K562 (cell line): ENCODE results near the gene PRRT1. TPM values are rescaled to one million over a fixed set of nuclear protein-coding genes. Genes with fewer than 3 reads are reported as not detected.

Source experiments
- BRCA1 ChIP-seq, 2 experiments: fragments of 450-650 bp in 1 of 2; sonication (generic) in 1 of 2; formaldehyde crosslinking in 1 of 2; IDR thresholded peaks; 2 replicates each; pipeline versions ENCODE4 v1.5.0 to v1.6.1; 2017 to 2020; ENCODE audit warnings: mild to moderate bottlenecking in 1 of 2, missing genetic modification reagents in 1 of 2
- BRF1 ChIP-seq: IDR thresholded peaks from 3 replicates; pipeline ENCODE4 v1.6.1; 2011; ENCODE audit warnings: borderline replicate concordance, mild to moderate bottlenecking; ENCODE audit not compliant: insufficient read length; ENCODE audit errors: extremely low read depth
- CEBPZ ChIP-seq: fragments of 150-350 bp; IDR thresholded peaks from 2 replicates; pipeline ENCODE4 v1.6.1; 2014; ENCODE audit warnings: low read depth, mild to moderate bottlenecking, low read length, borderline replicate concordance
- CSDE1 ChIP-seq, 2 experiments: fragments of 450-650 bp; IDR thresholded peaks; 2 replicates each; pipeline ENCODE4 v1.6.1; 2016; ENCODE audit warnings: mild to moderate bottlenecking in 1 of 2
- HDAC6 ChIP-seq: IDR thresholded peaks from 2 replicates; pipeline ENCODE4 v1.6.1; 2012; ENCODE audit warnings: low read depth, mild to moderate bottlenecking, control low read depth, inconsistent platforms, low read length, moderate library complexity
- IRF9 ChIP-seq: fragments of 450-650 bp; IDR thresholded peaks from 2 replicates; pipeline ENCODE4 v1.6.1; 2016; ENCODE audit warnings: missing biosample characterization, missing genetic modification characterization
- MBD2 ChIP-seq: sonication (generic); IDR thresholded peaks from 2 replicates; pipeline ENCODE4 v1.6.1; 2016; ENCODE audit warnings: low read depth, borderline replicate concordance
- MTA1 ChIP-seq: fragments of 450-650 bp; IDR thresholded peaks from 2 replicates; pipeline ENCODE4 v1.6.1; 2017; ENCODE audit warnings: borderline replicate concordance
- MYBL2 ChIP-seq, 2 experiments: fragments of 450-650 bp in 1 of 2; sonication (generic) in 1 of 2; formaldehyde crosslinking in 1 of 2; IDR thresholded peaks; 2 replicates each; pipeline versions ENCODE4 v1.6.1 to v1.8.1; 2017 to 2022; ENCODE audit warnings: borderline replicate concordance in 1 of 2, inconsistent platforms in 1 of 2, low read depth in 1 of 2, mild to moderate bottlenecking in 1 of 2, missing genetic modification reagents in 1 of 2, moderate library complexity in 1 of 2
- MYC ChIP-seq, 2 experiments: fragments of 250-450 bp in 1 of 2; sonication (Bioruptor Pico) in 1 of 2; IDR thresholded peaks; 2 replicates each; pipeline versions ENCODE4 v1.5.1 to v1.6.1; 2012 to 2021; ENCODE audit warnings: low read depth in 2 of 2, borderline replicate concordance in 1 of 2, improper control_type of control experiment in 1 of 2, low read length in 1 of 2, mild to moderate bottlenecking in 1 of 2, moderate library complexity in 1 of 2
- PHF21A ChIP-seq: fragments of 450-650 bp; IDR thresholded peaks from 2 replicates; pipeline ENCODE4 v1.6.1; 2017; ENCODE audit warnings: low read depth, borderline replicate concordance
- POLR2A ChIP-seq: fragments of 450-650 bp; conservative IDR thresholded peaks from 2 replicates; pipeline ENCODE4 v1.6.1; 2016
- RAD51 ChIP-seq: fragments of 450-650 bp; IDR thresholded peaks from 2 replicates; pipeline ENCODE4 v1.7.1; 2016; ENCODE audit warnings: low read depth, mild to moderate bottlenecking, borderline replicate concordance
- SIN3B ChIP-seq: fragments of 450-650 bp; IDR thresholded peaks from 2 replicates; pipeline ENCODE4 v1.6.1; 2017; ENCODE audit warnings: low read depth, mild to moderate bottlenecking, moderate library complexity
- SP2 ChIP-seq: IDR thresholded peaks from 2 replicates; pipeline ENCODE4 v1.6.1; 2011; ENCODE audit warnings: mild to moderate bottlenecking, low read depth, low read length, moderate library complexity; ENCODE audit not compliant: poor library complexity, severe bottlenecking; ENCODE audit errors: extremely low read depth
- TFAM ChIP-seq: fragments of 250-450 bp; sonication (Bioruptor Pico); conservative IDR thresholded peaks from 2 replicates; pipeline ENCODE4 v1.5.0; 2021; ENCODE audit warnings: mild to moderate bottlenecking, moderate library complexity
- ZNF3 ChIP-seq: fragments of 250-450 bp; sonication (Bioruptor Pico); IDR thresholded peaks from 2 replicates; pipeline ENCODE4 v1.5.0; 2021; ENCODE audit warnings: mild to moderate bottlenecking, moderate library complexity
- polyA plus RNA-seq, 8 experiments: library from polyadenylated mRNA; depleted of rRNA in 4 of 8; stranded (reverse) in 5 of 8; unstranded in 3 of 8; fragments of >200 nt; fragmentation: Nextera tagmentation in 2 of 8; fragmentation: Illumina TruSeq in 1 of 8; extraction: Ambion mirVana in 2 of 8; extraction: Trizol in 1 of 8; gene quantifications; 2 replicates each; pipeline versions ENCODE4 v1.2.1 to v1.2.3, GENCODE V29; 2011 to 2014; ENCODE audit warnings: inconsistent platforms in 1 of 8, missing spikeins in 1 of 8
- total RNA-seq, 7 experiments: library from RNA; depleted of rRNA in 6 of 7; stranded (reverse); fragments of >200 nt in 6 of 7; fragmentation: Illumina TruSeq in 2 of 7; extraction: Trizol in 2 of 7; gene quantifications; 2 replicates each; pipeline versions ENCODE4 v1.2.1 to v1.2.3, GENCODE V29; 2011 to 2021; ENCODE audit warnings: low replicate concordance in 1 of 7
- TF ChIP-seq, protein P1 (sequence below): fragments of 450-650 bp; formaldehyde crosslinking; IDR thresholded peaks from 2 replicates; pipeline ENCODE4 v1.4.0; 2022; ENCODE audit warnings: missing genetic modification characterization
- TF ChIP-seq, protein P2 (sequence below): fragments of 450-650 bp; formaldehyde crosslinking; conservative IDR thresholded peaks from 2 replicates; pipeline ENCODE4 v1.4.0; 2022; ENCODE audit warnings: mild to moderate bottlenecking, missing genetic modification characterization

PRRT1 gene
- total and polyA plus RNA-seq, 9 of the 15 experiments (the other 6 are each of a cell fraction or from before 2014, with no cell fraction given), result 0.14 to 3.5 (median 0.41) TPM

DNA sequence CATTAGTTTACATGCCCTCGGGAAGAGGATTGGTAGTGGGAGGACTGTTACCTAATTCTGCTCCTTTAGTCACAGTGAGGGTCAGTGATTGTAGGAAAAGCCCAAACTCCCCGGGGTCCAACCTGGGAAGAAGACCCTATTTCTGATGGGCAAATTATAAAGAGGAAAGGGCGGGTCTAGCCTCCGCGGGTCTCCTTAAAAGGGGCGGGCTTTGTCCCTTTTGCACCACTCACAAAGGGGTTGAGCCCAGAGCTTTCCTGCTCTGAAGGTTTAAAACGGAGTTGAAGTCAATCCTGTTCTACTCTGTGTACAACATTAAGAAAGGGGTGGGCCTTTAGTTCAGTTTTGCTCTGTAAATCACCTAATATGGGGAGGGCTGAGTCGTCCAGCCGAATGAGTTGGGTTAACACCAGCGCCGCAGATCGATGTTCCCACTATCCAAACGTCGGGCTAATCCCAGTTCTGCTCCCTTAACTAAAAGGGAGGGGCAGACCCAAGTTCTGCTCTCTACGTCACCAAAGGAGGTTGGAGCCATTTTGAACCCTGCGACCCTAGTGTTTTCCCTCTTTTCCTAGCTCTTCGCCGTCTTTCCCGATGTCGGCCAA is 25.5 kb upstream of the PRRT1 start (continued):
- TF ChIP-seq MYC (IDR thresholded peaks at IDR 0.05; ENCODE audit: low read depth, low read length), result peak; percentile 4; the same call in 1 of the 2 replicates
- TF ChIP-seq MYC (CRISPR knock-in tag; IDR thresholded peaks at IDR 0.05; ENCODE audit: borderline replicate concordance, low read depth), result peak; percentile 46; the same call in 1 of the 2 replicates
- TF ChIP-seq HDAC6, result no peak
- no peak for TF ChIP-seq CEBPZ
- TF ChIP-seq, protein P1, sequence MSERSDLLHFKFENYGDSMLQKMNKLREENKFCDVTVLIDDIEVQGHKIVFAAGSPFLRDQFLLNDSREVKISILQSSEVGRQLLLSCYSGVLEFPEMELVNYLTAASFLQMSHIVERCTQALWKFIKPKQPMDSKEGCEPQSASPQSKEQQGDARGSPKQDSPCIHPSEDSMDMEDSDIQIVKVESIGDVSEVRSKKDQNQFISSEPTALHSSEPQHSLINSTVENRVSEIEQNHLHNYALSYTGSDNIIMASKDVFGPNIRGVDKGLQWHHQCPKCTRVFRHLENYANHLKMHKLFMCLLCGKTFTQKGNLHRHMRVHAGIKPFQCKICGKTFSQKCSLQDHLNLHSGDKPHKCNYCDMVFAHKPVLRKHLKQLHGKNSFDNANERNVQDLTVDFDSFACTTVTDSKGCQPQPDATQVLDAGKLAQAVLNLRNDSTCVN (CRISPR knock-in tag), result 0 out of 2 replicates have a peak, but pooled peaks have one; percentile 77
- TF ChIP-seq POLR2A, result peak; percentile 62
- no peak for TF ChIP-seq CSDE1 (IDR thresholded peaks at IDR 0.05)
- no peak for TF ChIP-seq SP2
- TF ChIP-seq SIN3B, result no peak
- no peak for TF ChIP-seq MYBL2 (IDR thresholded peaks at IDR 0.05; ENCODE audit: low read depth)
- TF ChIP-seq MYBL2 (CRISPR knock-in tag; IDR thresholded peaks at IDR 0.05; ENCODE audit: borderline replicate concordance), result no peak
- no peak for TF ChIP-seq MTA1
- TF ChIP-seq BRF1, result no peak
- no peak for TF ChIP-seq ZNF3 (CRISPR knock-in tag)
- no peak for TF ChIP-seq IRF9
- TF ChIP-seq, protein P2, sequence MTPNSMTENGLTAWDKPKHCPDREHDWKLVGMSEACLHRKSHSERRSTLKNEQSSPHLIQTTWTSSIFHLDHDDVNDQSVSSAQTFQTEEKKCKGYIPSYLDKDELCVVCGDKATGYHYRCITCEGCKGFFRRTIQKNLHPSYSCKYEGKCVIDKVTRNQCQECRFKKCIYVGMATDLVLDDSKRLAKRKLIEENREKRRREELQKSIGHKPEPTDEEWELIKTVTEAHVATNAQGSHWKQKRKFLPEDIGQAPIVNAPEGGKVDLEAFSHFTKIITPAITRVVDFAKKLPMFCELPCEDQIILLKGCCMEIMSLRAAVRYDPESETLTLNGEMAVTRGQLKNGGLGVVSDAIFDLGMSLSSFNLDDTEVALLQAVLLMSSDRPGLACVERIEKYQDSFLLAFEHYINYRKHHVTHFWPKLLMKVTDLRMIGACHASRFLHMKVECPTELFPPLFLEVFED (CRISPR knock-in tag), result no peak
- TF ChIP-seq BRCA1 (IDR thresholded peaks at IDR 0.05), result no peak
- no peak for TF ChIP-seq BRCA1 (CRISPR knock-in tag; IDR thresholded peaks at IDR 0.05)
- no peak; the same call in 1 of the 2 replicates for TF ChIP-seq MBD2
- no peak for TF ChIP-seq TFAM (CRISPR knock-in tag)
- 0 out of 2 replicates have a peak, but pooled peaks have one; percentile 41 for TF ChIP-seq PHF21A
- TF ChIP-seq RAD51, result no peak
